Measurements from ENCODE around the gene VWA2. TPM values are rescaled to one million over a fixed set of nuclear protein-coding genes. Genes with fewer than 3 reads are reported as not detected.

VWA2 gene
- polyA plus RNA-seq, 1 donor (not counting 4 experiments of a cell fraction or from before 2014, with no cell fraction given), result 0.41 TPM

DNA sequence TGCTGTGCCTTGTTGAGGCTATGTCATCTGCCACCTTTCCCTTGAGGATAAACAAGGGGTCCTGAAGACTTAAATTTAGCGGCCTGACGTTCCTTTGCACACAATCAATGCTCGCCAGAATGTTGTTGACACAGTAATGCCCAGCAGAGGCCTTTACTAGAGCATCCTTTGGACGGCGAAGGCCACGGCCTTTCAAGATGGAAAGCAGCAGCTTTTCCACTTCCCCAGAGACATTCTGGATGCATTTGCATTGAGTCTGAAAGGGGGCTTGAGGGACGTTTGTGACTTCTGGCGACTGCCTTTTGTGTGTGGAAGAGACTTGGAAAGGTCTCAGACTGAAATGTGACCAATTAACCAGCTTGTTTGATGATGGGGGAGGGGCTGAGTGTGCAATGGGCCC lies 52.5 kb downstream of the VWA2 start:
- dilution Hi-C loops (cut with MboI; ENCODE audit: extremely low pct_ligation_motif_present, low sequenced_read_pairs), result no loop called here
- TF ChIP-seq, protein P1, sequence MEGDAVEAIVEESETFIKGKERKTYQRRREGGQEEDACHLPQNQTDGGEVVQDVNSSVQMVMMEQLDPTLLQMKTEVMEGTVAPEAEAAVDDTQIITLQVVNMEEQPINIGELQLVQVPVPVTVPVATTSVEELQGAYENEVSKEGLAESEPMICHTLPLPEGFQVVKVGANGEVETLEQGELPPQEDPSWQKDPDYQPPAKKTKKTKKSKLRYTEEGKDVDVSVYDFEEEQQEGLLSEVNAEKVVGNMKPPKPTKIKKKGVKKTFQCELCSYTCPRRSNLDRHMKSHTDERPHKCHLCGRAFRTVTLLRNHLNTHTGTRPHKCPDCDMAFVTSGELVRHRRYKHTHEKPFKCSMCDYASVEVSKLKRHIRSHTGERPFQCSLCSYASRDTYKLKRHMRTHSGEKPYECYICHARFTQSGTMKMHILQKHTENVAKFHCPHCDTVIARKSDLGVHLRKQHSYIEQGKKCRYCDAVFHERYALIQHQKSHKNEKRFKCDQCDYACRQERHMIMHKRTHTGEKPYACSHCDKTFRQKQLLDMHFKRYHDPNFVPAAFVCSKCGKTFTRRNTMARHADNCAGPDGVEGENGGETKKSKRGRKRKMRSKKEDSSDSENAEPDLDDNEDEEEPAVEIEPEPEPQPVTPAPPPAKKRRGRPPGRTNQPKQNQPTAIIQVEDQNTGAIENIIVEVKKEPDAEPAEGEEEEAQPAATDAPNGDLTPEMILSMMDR (optimal IDR thresholded peaks at IDR 0.05 in 1 of 3, IDR thresholded peaks at IDR 0.05 in 1 of 3, conservative IDR thresholded peaks at IDR 0.05 in 1 of 3; ENCODE audit: extremely low read depth in 1 of 3, insufficient read depth in 2 of 3, low read length in 3 of 3), result no peak
- TF ChIP-seq EZH2 (IDR thresholded peaks at IDR 0.05; ENCODE audit: low read length), result no peak
- Histone ChIP-seq H3K4me3 (ENCODE audit: control insufficient read depth in 2 of 3, extremely low read depth in 1 of 3, insufficient read depth in 2 of 3, low read depth in 1 of 3, low read length in 3 of 3) (no peak overlapping the region), H3K4me1 (ENCODE audit: control insufficient read depth, extremely low read depth, insufficient read depth, low read length) (no peaks in the 10 kb centered on the region), H3K9me1 (ENCODE audit: control insufficient read depth, extremely low read depth, insufficient read depth, low read length) (no peaks in the 10 kb centered on the region), H3K9me3 (ENCODE audit: control insufficient read depth, low read depth, low read length) (peaks cover 13% of the 10 kb centered on the region), H3K27ac (ENCODE audit: control insufficient read depth, insufficient read depth, low read length) (no peak overlapping the region), H3K36me3 (ENCODE audit: control insufficient read depth in 2 of 2, extremely low read depth in 1 of 2, insufficient read depth in 2 of 2, low read length in 2 of 2) (peaks cover 16 to 24% of the 10 kb centered on the region in 2 experiments), H3K9ac (ENCODE audit: control insufficient read depth, extremely low read depth, insufficient read depth, low read length) (no peak overlapping the region), H2AFZ (ENCODE audit: control insufficient read depth, low read length) (no peak overlapping the region), H3K27me3 (ENCODE audit: control insufficient read depth, extremely low read depth, insufficient read depth, low read length) (no peaks in the 10 kb centered on the region), H3K79me2 (ENCODE audit: control insufficient read depth, insufficient read depth, low read length) (no peaks in the 10 kb centered on the region), H3K4me2 (ENCODE audit: control insufficient read depth, extremely low read depth, insufficient read depth, low read depth, low read length) (no peak overlapping the region), H4K20me1 (ENCODE audit: control insufficient read depth, extremely low read depth, insufficient read depth, low read length) (no peaks in the 10 kb centered on the region)
- FAIRE-seq, result no peak
- DNase-seq (ENCODE audit: low read depth, low spot score), result no peak

DNA sequence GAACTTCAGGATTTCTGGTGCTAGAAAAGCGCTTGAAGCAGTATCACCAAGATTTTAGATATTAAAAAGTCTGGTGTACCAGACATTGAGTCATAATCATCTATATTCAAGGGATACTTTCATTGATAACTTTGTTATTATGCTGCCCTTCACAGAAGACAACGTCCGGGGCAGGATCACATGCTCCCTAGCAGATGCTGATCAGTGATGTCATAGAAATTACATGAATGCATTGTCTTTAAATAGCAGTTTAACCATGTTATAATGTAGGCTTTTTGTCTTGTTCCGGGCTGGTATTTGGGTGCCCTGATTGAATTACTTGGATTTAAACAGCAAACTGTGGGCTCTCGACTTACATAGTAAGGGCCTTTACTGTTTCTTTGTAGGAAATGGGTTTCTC lies 54.0 kb downstream of the VWA2 start:
- Histone ChIP-seq H3K4me1 (ENCODE audit: control insufficient read depth, extremely low read depth, insufficient read depth, low read length) (no peaks in the 10 kb centered on the region), H3K4me3 (ENCODE audit: control insufficient read depth in 2 of 3, extremely low read depth in 1 of 3, insufficient read depth in 2 of 3, low read depth in 1 of 3, low read length in 3 of 3) (no peak overlapping the region), H3K9me1 (ENCODE audit: control insufficient read depth, extremely low read depth, insufficient read depth, low read length) (no peaks in the 10 kb centered on the region), H3K9me3 (ENCODE audit: control insufficient read depth, low read depth, low read length) (peaks cover 17% of the 10 kb centered on the region), H2AFZ (ENCODE audit: control insufficient read depth, low read length) (no peak overlapping the region), H3K79me2 (ENCODE audit: control insufficient read depth, insufficient read depth, low read length) (no peaks in the 10 kb centered on the region), H4K20me1 (ENCODE audit: control insufficient read depth, extremely low read depth, insufficient read depth, low read length) (no peaks in the 10 kb centered on the region), H3K4me2 (ENCODE audit: control insufficient read depth, extremely low read depth, insufficient read depth, low read depth, low read length) (no peak overlapping the region), H3K9ac (ENCODE audit: control insufficient read depth, extremely low read depth, insufficient read depth, low read length) (no peak overlapping the region), H3K27ac (ENCODE audit: control insufficient read depth, insufficient read depth, low read length) (no peak overlapping the region), H3K36me3 (ENCODE audit: control insufficient read depth in 2 of 2, extremely low read depth in 1 of 2, insufficient read depth in 2 of 2, low read length in 2 of 2) (peaks cover 28 to 36% of the 10 kb centered on the region in 2 experiments), H3K27me3 (ENCODE audit: control insufficient read depth, extremely low read depth, insufficient read depth, low read length) (no peaks in the 10 kb centered on the region)
- DNase-seq (ENCODE audit: low read depth, low spot score) (no peak), FAIRE-seq (no peak)
- dilution Hi-C loops (cut with MboI; ENCODE audit: extremely low pct_ligation_motif_present, low sequenced_read_pairs), result no loop called here
- no peak for TF ChIP-seq EZH2 (IDR thresholded peaks at IDR 0.05; ENCODE audit: low read length)
- TF ChIP-seq, protein P1 (optimal IDR thresholded peaks at IDR 0.05 in 1 of 3, IDR thresholded peaks at IDR 0.05 in 1 of 3, conservative IDR thresholded peaks at IDR 0.05 in 1 of 3; ENCODE audit: extremely low read depth in 1 of 3, insufficient read depth in 2 of 3, low read length in 3 of 3), result no peak

Data from keratinocyte (primary cell).